Stimulated activated CD8-positive, alpha-beta memory T cell treated with anti-CD3 and anti-CD28 coated beads, Interleukin-2, amount 100 ng/mL, for 1 hour (primary cell): ENCODE results near the gene SELENOS.

Experiments used
- DNase-seq, 2 donors: peaks; one replicate each; pipeline ENCODE4 v3.0.0-alpha.2; 2020; ENCODE audit warnings: low read depth in 2 of 2

SELENOS gene

GRCh38 chr15:101276501-101277037 lies 716 bp downstream of the SELENOS start:
- no peak for DNase-seq

- DNase-seq: no peak
Measured at GRCh38 chr15:101275018-101275417, 2.3 kb downstream of the SELENOS start.

GRCh38 chr15:101273534-101273933 lies 3.8 kb downstream of the SELENOS start:
- no peak for DNase-seq

- DNase-seq: no peak
Measured at GRCh38 chr15:101272584-101272983, 4.7 kb downstream of the SELENOS start.

- no peak for DNase-seq
Measured at GRCh38 chr15:101269479-101270223, 7.6 kb downstream of the SELENOS start.

- no peak for DNase-seq
Measured at GRCh38 chr15:101267320-101268104, 9.8 kb downstream of the SELENOS start.

GRCh38 chr15:101266787-101267186 lies 10.5 kb downstream of the SELENOS start:
- no peak for DNase-seq

GRCh38 chr15:101266034-101266433 lies 11.3 kb downstream of the SELENOS start:
- DNase-seq: no peak

GRCh38 chr15:101264911-101265641 lies 12.2 kb downstream of the SELENOS start:
- no peak for DNase-seq

- no peak for DNase-seq
Measured at GRCh38 chr15:101264011-101264410, 13.3 kb downstream of the SELENOS start.

GRCh38 chr15:101262551-101262950 lies 14.7 kb downstream of the SELENOS start:
- DNase-seq: no peak

- DNase-seq: peak in 1 of 2 donors; percentile 24
Measured at GRCh38 chr15:101258238-101259144, 18.8 kb downstream of the SELENOS start.

- DNase-seq: no peak
Measured at GRCh38 chr15:101256757-101257156, 20.5 kb downstream of the SELENOS start.

GRCh38 chr15:101255615-101256241 lies 21.6 kb downstream of the SELENOS start:
- no peak for DNase-seq

- no peak for DNase-seq
Measured at GRCh38 chr15:101255051-101255395, 22.3 kb downstream of the SELENOS start.

GRCh38 chr15:101254157-101255050 lies 22.9 kb downstream of the SELENOS start:
- DNase-seq: no peak

- DNase-seq: no peak
Measured at GRCh38 chr15:101252836-101253235, 24.4 kb downstream of the SELENOS start.

GRCh38 chr15:101251830-101252820 lies 25.2 kb downstream of the SELENOS start, which contains the start of gene CHSY1:
Gene CHSY1 (minus strand): TSS chr15:101252048. CDS start chr15:101251456, 592 bp downstream.
- peak; percentile 73 to 76 for DNase-seq
